A673 (cell line): ENCODE results near the gene CCDC15.

Experiments
- EZH2 ChIP-seq: fragments of 200-600 bp; sonication (generic); IDR thresholded peaks from 2 replicates; pipeline ENCODE4 v1.6.1; 2017; ENCODE audit warnings: borderline replicate concordance, low read depth, mild to moderate bottlenecking, mixed read lengths, antibody characterized with exemption, low read length; ENCODE audit not compliant: poor library complexity, severe bottlenecking
- TF ChIP-seq, protein P1 (sequence below): fragments of 300-800, 200-600 bp; sonication (generic); conservative IDR thresholded peaks from 2 replicates; pipeline ENCODE4 v1.5.1; 2017; ENCODE audit warnings: low read depth, mild to moderate bottlenecking, antibody characterized with exemption, low read length, moderate library complexity, mixed read lengths

DNA sequence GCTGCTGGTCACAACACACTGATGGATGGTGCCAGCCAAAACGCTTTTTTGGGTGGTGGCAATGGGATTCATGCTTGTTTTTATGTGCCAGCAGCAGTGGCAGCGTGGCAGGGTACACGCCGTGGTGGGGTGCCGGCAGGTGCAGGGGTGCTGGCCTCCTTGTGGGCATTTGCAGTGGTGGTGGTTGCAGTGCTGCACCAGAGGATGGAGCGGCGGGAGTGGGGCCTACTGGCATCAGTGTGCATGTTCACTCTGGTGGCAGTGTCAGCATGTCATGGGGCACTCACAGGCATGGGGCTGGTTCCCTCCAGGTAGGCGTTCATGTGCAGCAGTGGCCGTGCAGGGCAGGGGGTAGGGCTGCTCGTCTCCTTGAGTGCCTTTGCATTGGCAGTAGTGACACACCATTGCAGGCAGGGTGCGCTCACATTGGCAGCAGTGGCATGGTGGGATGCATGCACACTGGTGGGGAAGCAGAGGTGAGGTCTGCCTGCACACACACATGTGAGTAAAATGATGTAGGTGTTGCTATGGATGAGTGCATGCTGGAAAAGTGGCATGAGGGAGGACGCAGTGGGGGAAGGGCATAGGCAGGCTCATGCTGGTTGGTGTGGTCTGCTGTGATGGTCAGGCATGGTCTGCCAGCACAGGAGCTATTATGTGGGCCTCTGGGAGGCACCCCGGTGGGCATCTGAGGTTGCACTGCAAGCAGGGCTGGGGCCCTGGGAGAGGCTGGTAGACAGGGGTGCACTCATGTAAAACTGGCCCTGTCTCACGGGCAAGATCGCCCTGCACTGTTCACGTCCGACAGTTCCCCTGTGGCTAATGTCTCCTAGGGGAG, 29.9 kb downstream of the CCDC15 start:
- TF ChIP-seq, protein P1, sequence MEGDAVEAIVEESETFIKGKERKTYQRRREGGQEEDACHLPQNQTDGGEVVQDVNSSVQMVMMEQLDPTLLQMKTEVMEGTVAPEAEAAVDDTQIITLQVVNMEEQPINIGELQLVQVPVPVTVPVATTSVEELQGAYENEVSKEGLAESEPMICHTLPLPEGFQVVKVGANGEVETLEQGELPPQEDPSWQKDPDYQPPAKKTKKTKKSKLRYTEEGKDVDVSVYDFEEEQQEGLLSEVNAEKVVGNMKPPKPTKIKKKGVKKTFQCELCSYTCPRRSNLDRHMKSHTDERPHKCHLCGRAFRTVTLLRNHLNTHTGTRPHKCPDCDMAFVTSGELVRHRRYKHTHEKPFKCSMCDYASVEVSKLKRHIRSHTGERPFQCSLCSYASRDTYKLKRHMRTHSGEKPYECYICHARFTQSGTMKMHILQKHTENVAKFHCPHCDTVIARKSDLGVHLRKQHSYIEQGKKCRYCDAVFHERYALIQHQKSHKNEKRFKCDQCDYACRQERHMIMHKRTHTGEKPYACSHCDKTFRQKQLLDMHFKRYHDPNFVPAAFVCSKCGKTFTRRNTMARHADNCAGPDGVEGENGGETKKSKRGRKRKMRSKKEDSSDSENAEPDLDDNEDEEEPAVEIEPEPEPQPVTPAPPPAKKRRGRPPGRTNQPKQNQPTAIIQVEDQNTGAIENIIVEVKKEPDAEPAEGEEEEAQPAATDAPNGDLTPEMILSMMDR = no peak
- TF ChIP-seq EZH2 = no peak
